BE2C (cell line): ENCODE results near the gene FOXD2.

Experiments used
- DNase-seq: peaks from one replicate; pipeline ENCODE4 v3.0.0-alpha.2; 2020
- H3K27me3 ChIP-seq: fragments of 250-450 bp; sonication (Bioruptor Pico); 2 replicates; pipeline ENCODE4 v1.5.1; 2020; ENCODE audit warnings: mild to moderate bottlenecking
- H3K36me3 ChIP-seq: fragments of 250-450 bp; sonication (Bioruptor Pico); 2 replicates; pipeline ENCODE4 v1.5.1; 2020; ENCODE audit warnings: mild to moderate bottlenecking
- H3K4me1 ChIP-seq: fragments of 250-450 bp; sonication (Bioruptor Pico); 2 replicates; pipeline ENCODE4 v1.5.1; 2020
- H3K4me3 ChIP-seq: 2 replicates; pipeline ENCODE4 v1.5.1; 2011; ENCODE audit warnings: low read depth, low read length
- H3K9me3 ChIP-seq: fragments of 250-450 bp; sonication (Bioruptor Pico); 2 replicates; pipeline ENCODE4 v1.5.1; 2020
- TF ChIP-seq, protein P1 (sequence below): IDR thresholded peaks from 2 replicates; pipeline ENCODE4 v1.5.1; 2012; ENCODE audit warnings: mild to moderate bottlenecking, low read depth, low read length

FOXD2 gene

DNA sequence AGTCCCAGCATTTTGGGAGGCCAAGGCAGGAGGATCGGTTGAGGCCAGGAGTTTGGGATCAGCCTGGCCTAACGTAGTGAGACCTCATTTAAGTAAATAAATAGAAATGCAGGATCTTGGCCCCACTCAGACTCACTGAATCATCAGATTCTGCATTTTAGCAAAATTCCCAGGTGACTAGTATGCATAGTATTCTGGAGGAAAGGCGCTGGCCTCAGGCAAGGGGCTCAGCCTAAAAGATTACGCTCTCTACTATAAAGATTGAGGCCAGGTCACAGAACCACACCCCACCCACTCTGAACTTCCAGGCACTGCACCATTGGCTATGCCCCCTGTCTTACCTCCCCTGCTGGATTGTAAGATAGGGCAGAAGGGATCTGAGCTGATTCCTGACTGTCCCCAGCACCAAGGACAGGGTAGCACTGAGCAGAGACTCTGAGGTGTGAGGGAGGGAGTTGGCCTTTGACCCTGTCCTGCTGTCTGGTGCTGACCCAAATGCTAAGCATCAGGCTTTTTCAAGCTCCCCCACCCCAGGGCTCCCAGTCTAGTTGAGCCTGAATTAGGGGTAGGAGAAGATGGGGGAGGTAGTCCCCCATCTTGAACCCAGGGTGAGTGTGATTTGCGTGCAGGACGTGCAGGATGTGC is 19.0 kb upstream of the FOXD2 start:
- Histone ChIP-seq H3K9me3 (no peaks in the 10 kb centered on the region), H3K4me3 (no peak overlapping the region), H3K36me3 (no peaks in the 10 kb centered on the region), H3K4me1 (no peaks in the 10 kb centered on the region), H3K27me3 (peaks cover 59% of the 10 kb centered on the region)
- TF ChIP-seq, protein P1, sequence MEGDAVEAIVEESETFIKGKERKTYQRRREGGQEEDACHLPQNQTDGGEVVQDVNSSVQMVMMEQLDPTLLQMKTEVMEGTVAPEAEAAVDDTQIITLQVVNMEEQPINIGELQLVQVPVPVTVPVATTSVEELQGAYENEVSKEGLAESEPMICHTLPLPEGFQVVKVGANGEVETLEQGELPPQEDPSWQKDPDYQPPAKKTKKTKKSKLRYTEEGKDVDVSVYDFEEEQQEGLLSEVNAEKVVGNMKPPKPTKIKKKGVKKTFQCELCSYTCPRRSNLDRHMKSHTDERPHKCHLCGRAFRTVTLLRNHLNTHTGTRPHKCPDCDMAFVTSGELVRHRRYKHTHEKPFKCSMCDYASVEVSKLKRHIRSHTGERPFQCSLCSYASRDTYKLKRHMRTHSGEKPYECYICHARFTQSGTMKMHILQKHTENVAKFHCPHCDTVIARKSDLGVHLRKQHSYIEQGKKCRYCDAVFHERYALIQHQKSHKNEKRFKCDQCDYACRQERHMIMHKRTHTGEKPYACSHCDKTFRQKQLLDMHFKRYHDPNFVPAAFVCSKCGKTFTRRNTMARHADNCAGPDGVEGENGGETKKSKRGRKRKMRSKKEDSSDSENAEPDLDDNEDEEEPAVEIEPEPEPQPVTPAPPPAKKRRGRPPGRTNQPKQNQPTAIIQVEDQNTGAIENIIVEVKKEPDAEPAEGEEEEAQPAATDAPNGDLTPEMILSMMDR = no peak
- DNase-seq = no peak

DNA sequence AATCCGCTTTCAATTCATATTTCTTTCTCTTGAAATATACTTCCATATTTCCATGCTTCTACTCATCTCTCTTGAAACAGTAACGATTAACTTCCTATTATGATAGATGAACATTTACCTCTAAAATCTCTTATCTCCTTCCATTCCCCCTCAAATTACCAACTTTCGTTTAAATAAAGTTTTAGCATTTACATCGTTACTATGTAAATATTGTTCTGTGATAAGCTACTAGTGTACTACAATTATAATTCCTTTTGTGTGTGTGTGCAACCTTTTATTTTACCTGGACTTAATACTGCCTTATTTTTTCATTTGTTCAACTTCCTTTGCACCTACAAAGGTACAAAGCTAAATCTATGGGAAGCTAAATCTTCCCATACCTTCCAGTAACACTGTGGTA is 17.3 kb upstream of the FOXD2 start:
- H3K36me3 ChIP-seq = no peaks in the 10 kb centered on the region
- H3K9me3 ChIP-seq = no peaks in the 10 kb centered on the region
- TF ChIP-seq, protein P1 = no peak
- peaks cover 54% of the 10 kb centered on the region for H3K27me3 ChIP-seq
- no peaks in the 10 kb centered on the region for H3K4me1 ChIP-seq
- no peak overlapping the region for H3K4me3 ChIP-seq
- DNase-seq = no peak

DNA sequence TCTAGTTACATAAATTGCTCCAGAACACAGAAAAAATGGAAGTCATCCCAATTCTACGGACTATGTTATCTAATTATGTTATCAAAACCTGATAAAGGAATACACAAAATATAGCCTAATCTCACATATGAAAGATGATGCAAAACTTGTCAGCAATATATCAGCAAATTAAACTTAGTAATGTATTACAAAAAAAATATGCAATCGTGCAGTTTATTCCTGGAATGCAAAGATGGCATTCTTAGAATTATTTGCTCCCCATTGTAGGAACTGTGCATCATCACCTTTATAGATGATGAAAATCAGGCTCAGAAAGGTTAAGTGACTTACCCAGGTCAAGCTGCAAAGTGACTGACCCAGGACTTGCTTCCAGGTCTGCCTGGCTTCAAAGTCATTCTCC is 14.0 kb upstream of the FOXD2 start:
- TF ChIP-seq, protein P1 = no peak
- DNase-seq = no peak
- Histone ChIP-seq H3K4me3 (no peak overlapping the region), H3K27me3 (peaks cover 21% of the 10 kb centered on the region), H3K9me3 (no peaks in the 10 kb centered on the region), H3K4me1 (no peaks in the 10 kb centered on the region), H3K36me3 (no peaks in the 10 kb centered on the region)

DNA sequence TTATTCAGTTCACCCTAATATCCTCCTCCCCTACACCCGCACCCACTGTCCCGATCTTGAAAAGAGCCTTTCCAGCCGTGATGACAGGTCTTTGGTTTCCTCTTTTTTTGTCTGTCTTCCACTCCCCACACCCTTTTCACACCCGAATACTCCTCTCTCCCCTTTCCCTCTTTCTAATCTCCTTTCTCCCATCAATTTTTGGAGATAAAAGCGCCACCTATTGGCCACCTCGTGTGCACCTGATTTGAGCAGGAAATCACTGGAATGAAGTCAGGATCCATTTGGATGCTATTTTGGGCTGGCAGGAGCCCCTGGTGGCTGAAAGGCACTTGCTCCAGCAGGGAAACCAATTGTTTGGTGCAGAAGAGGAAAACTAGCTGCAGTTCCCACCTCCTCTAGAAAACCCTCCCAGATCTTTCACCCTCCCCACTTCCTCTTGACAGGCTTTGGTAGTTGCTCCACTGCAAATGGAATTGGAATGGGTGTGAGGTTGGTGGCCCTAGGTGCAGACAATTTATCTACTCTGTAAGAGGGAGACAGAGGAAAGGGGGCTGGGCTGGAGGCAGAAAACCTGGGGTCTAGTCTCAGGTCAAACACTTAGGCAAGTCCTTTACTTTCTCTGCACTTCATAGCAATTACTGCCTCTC is 13.4 kb upstream of the FOXD2 start:
- H3K9me3 ChIP-seq = no peaks in the 10 kb centered on the region
- H3K4me1 ChIP-seq = no peaks in the 10 kb centered on the region
- TF ChIP-seq, protein P1 = peak; percentile 63
- DNase-seq = no peak
- H3K36me3 ChIP-seq = no peaks in the 10 kb centered on the region
- H3K4me3 ChIP-seq = no peak overlapping the region
- H3K27me3 ChIP-seq = peaks cover 15% of the 10 kb centered on the region

DNA sequence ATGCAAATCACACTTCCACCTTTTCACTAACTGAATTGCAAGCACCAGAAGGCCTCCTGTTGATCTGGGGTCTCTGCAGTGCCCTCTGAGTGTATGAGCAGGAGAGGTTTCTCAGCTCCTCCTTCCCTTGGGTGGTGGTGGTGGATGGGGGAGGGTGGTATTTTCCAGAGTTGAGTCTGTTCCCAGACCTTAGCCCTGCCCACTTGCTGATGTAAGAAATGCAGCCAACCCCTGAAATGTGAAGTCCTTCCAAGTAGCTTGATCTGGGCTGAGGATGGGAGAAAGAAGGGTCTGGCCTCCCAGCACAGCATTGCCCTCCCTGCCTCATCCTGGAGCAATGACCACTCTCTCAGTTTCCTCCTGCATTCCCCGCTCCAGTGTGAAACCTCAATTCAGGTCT is 6.3 kb upstream of the FOXD2 start:
- TF ChIP-seq, protein P1 = no peak
- no peak overlapping the region for H3K4me3 ChIP-seq
- H3K9me3 ChIP-seq = no peaks in the 10 kb centered on the region
- no peaks in the 10 kb centered on the region for H3K36me3 ChIP-seq
- H3K27me3 ChIP-seq = peaks cover 40% of the 10 kb centered on the region
- H3K4me1 ChIP-seq = no peaks in the 10 kb centered on the region
- DNase-seq = no peak
